Immature natural killer cell (primary cell): ENCODE measurements around the gene DLST. TPM values are rescaled to one million over a fixed set of nuclear protein-coding genes. Genes with fewer than 3 reads are reported as not detected.

Experiments used
- DNase-seq, 3 donors: peaks; one replicate each; pipeline ENCODE4 v3.0.0; 2022; ENCODE audit warnings: mixed read lengths in 1 of 3
- H3K27ac Mint-ChIP-seq, 6 donors: one replicate each; pipeline ENCODE4 v1.8.0; 2020; ENCODE audit warnings: mixed read lengths in 6 of 6, mild to moderate bottlenecking in 5 of 6, inconsistent platforms in 4 of 6, moderate library complexity in 3 of 6
- H3K27me3 Mint-ChIP-seq, 3 donors: one replicate each; pipeline ENCODE4 v1.8.0; 2020 to 2021; ENCODE audit warnings: low read depth in 3 of 3, mild to moderate bottlenecking in 3 of 3, mixed read lengths in 3 of 3, moderate library complexity in 3 of 3, inconsistent platforms in 1 of 3
- H3K36me3 Mint-ChIP-seq, 3 donors: one replicate each; pipeline ENCODE4 v1.8.0; 2020; ENCODE audit warnings: mixed read lengths in 3 of 3, inconsistent platforms in 2 of 3, mild to moderate bottlenecking in 2 of 3
- H3K4me1 Mint-ChIP-seq, 2 donors: one replicate each; pipeline ENCODE4 v1.8.0; 2020; ENCODE audit warnings: inconsistent platforms in 2 of 2, mild to moderate bottlenecking in 2 of 2, mixed read lengths in 2 of 2, moderate library complexity in 1 of 2
- H3K4me3 Mint-ChIP-seq, 5 donors: one replicate each; pipeline ENCODE4 v1.8.0; 2020; ENCODE audit warnings: mild to moderate bottlenecking in 5 of 5, mixed read lengths in 5 of 5, inconsistent platforms in 3 of 5, moderate library complexity in 3 of 5
- H3K9me3 Mint-ChIP-seq, 6 donors: one replicate each; pipeline ENCODE4 v1.8.0; 2020; ENCODE audit warnings: mild to moderate bottlenecking in 6 of 6, mixed read lengths in 6 of 6, inconsistent platforms in 4 of 6, moderate library complexity in 3 of 6
- polyA plus RNA-seq, 3 donors: library from polyadenylated mRNA; unstranded; fragments of 300-500 nt; fragmentation: Illumina TruSeq; gene quantifications; one replicate each; pipeline ENCODE4 v1.2.3, GENCODE V29; 2021

The DLST gene
- polyA plus RNA-seq, 3 donors from 2014 or later = 7.7 to 13.1 (median 9.0) TPM

- H3K4me3 Mint-ChIP-seq = no peak overlapping the region
- peak overlapping the region in 1 of 6 donors; percentile 4 for H3K27ac Mint-ChIP-seq
- H3K9me3 Mint-ChIP-seq = no peaks in the 10 kb centered on the region
- peaks cover 6 to 12% of the 10 kb centered on the region in 2 donors for H3K4me1 Mint-ChIP-seq
- H3K27me3 Mint-ChIP-seq = peaks cover 0 to 1% (median 0%) of the 10 kb centered on the region in 3 donors
- DNase-seq = no peak
- H3K36me3 Mint-ChIP-seq = no peaks in the 10 kb centered on the region
These were observed 28.8 kb downstream of the DLST start for GRCh38 chr14:74910556-74910955.

- Mint-ChIP-seq H3K27ac (no peak overlapping the region), H3K9me3 (no peaks in the 10 kb centered on the region), H3K4me1 (peaks cover 4 to 8% of the 10 kb centered on the region in 2 donors), H3K27me3 (peaks cover 0 to 1% (median 0%) of the 10 kb centered on the region in 3 donors), H3K36me3 (no peaks in the 10 kb centered on the region), H3K4me3 (no peak overlapping the region)
- DNase-seq = no peak
These were observed 29.5 kb downstream of the DLST start for GRCh38 chr14:74911221-74911620.

- H3K4me1 Mint-ChIP-seq = peaks cover 4 to 8% of the 10 kb centered on the region in 2 donors
- DNase-seq = no peak
- no peak overlapping the region for H3K4me3 Mint-ChIP-seq
- H3K27ac Mint-ChIP-seq = no peak overlapping the region
- no peaks in the 10 kb centered on the region for H3K9me3 Mint-ChIP-seq
- peaks cover 0 to 1% (median 0%) of the 10 kb centered on the region in 3 donors for H3K27me3 Mint-ChIP-seq
- no peaks in the 10 kb centered on the region for H3K36me3 Mint-ChIP-seq
These were observed 30.0 kb downstream of the DLST start for GRCh38 chr14:74911704-74912103.

- H3K27ac Mint-ChIP-seq = no peak overlapping the region
- H3K27me3 Mint-ChIP-seq = peaks cover 0 to 1% (median 0%) of the 10 kb centered on the region in 3 donors
- no peaks in the 10 kb centered on the region for H3K9me3 Mint-ChIP-seq
- no peak overlapping the region for H3K4me3 Mint-ChIP-seq
- no peaks in the 10 kb centered on the region for H3K36me3 Mint-ChIP-seq
- DNase-seq = no peak
- H3K4me1 Mint-ChIP-seq = peaks cover 3 to 6% of the 10 kb centered on the region in 2 donors
These were observed 30.4 kb downstream of the DLST start for GRCh38 chr14:74912111-74912510.

GRCh38 chr14:74912801-74913200 is 31.1 kb downstream of the DLST start:
- Mint-ChIP-seq H3K4me3 (no peak overlapping the region), H3K4me1 (no peaks in the 10 kb centered on the region), H3K36me3 (no peaks in the 10 kb centered on the region), H3K27ac (no peak overlapping the region), H3K27me3 (peaks cover 0 to 1% (median 0%) of the 10 kb centered on the region in 3 donors), H3K9me3 (no peaks in the 10 kb centered on the region)
- DNase-seq = no peak

GRCh38 chr14:74913393-74913910 is 31.7 kb downstream of the DLST start:
- H3K4me1 Mint-ChIP-seq = no peaks in the 10 kb centered on the region
- H3K9me3 Mint-ChIP-seq = no peaks in the 10 kb centered on the region
- no peak overlapping the region for H3K4me3 Mint-ChIP-seq
- no peak for DNase-seq
- H3K36me3 Mint-ChIP-seq = no peaks in the 10 kb centered on the region
- H3K27me3 Mint-ChIP-seq = peaks cover 0 to 1% (median 0%) of the 10 kb centered on the region in 3 donors
- no peak overlapping the region for H3K27ac Mint-ChIP-seq

GRCh38 chr14:74913986-74914573 is 32.4 kb downstream of the DLST start:
- no peaks in the 10 kb centered on the region for H3K4me1 Mint-ChIP-seq
- no peak overlapping the region for H3K4me3 Mint-ChIP-seq
- H3K27me3 Mint-ChIP-seq = peaks cover 0 to 1% (median 0%) of the 10 kb centered on the region in 3 donors
- peak in 2 of 3 donors; percentile 8 to 10 for DNase-seq
- H3K36me3 Mint-ChIP-seq = no peaks in the 10 kb centered on the region
- H3K27ac Mint-ChIP-seq = no peak overlapping the region
- H3K9me3 Mint-ChIP-seq = no peaks in the 10 kb centered on the region

- H3K27me3 Mint-ChIP-seq = no peaks in the 10 kb centered on the region
- no peak for DNase-seq
- peaks cover 0 to 3% (median 0%) of the 10 kb centered on the region in 6 donors for H3K9me3 Mint-ChIP-seq
- no peaks in the 10 kb centered on the region for H3K4me1 Mint-ChIP-seq
- no peak overlapping the region for H3K4me3 Mint-ChIP-seq
- no peaks in the 10 kb centered on the region for H3K36me3 Mint-ChIP-seq
- H3K27ac Mint-ChIP-seq = no peak overlapping the region
These were observed 33.7 kb downstream of the DLST start for GRCh38 chr14:74915426-74915825.

- Mint-ChIP-seq H3K4me3 (no peak overlapping the region), H3K4me1 (no peaks in the 10 kb centered on the region), H3K27ac (no peak overlapping the region), H3K27me3 (no peaks in the 10 kb centered on the region), H3K36me3 (no peaks in the 10 kb centered on the region), H3K9me3 (peaks cover 0 to 3% (median 0%) of the 10 kb centered on the region in 6 donors)
- no peak for DNase-seq
These were observed 34.1 kb downstream of the DLST start for GRCh38 chr14:74915826-74916225.

GRCh38 chr14:74917178-74917543 is 35.4 kb downstream of the DLST start:
- H3K4me1 Mint-ChIP-seq = no peaks in the 10 kb centered on the region
- H3K27ac Mint-ChIP-seq = no peak overlapping the region
- H3K27me3 Mint-ChIP-seq = no peaks in the 10 kb centered on the region
- peaks cover 0 to 3% (median 0%) of the 10 kb centered on the region in 6 donors for H3K9me3 Mint-ChIP-seq
- no peak overlapping the region for H3K4me3 Mint-ChIP-seq
- DNase-seq = no peak
- H3K36me3 Mint-ChIP-seq = no peaks in the 10 kb centered on the region

GRCh38 chr14:74917646-74918081 is 35.9 kb downstream of the DLST start:
- Mint-ChIP-seq H3K36me3 (no peaks in the 10 kb centered on the region), H3K4me3 (no peak overlapping the region), H3K9me3 (peaks cover 0 to 3% (median 0%) of the 10 kb centered on the region in 6 donors), H3K4me1 (no peaks in the 10 kb centered on the region), H3K27ac (no peak overlapping the region), H3K27me3 (no peaks in the 10 kb centered on the region)
- DNase-seq = no peak

GRCh38 chr14:74918380-74918779 is 36.7 kb downstream of the DLST start:
- Mint-ChIP-seq H3K27me3 (peaks cover 0 to under 1% (median 0%) of the 10 kb centered on the region in 3 donors), H3K36me3 (no peaks in the 10 kb centered on the region), H3K9me3 (peaks cover 0 to 3% (median 0%) of the 10 kb centered on the region in 6 donors), H3K4me3 (no peak overlapping the region), H3K4me1 (peaks cover 0 to 1% of the 10 kb centered on the region in 2 donors), H3K27ac (no peak overlapping the region)
- no peak for DNase-seq

GRCh38 chr14:74919421-74920165 is 37.9 kb downstream of the DLST start:
- DNase-seq = no peak
- H3K36me3 Mint-ChIP-seq = no peaks in the 10 kb centered on the region
- H3K27me3 Mint-ChIP-seq = peaks cover 0 to 6% (median 3%) of the 10 kb centered on the region in 3 donors
- peaks cover 0 to 3% (median 0%) of the 10 kb centered on the region in 6 donors for H3K9me3 Mint-ChIP-seq
- H3K27ac Mint-ChIP-seq = no peak overlapping the region
- peaks cover 0 to 5% of the 10 kb centered on the region in 2 donors for H3K4me1 Mint-ChIP-seq
- H3K4me3 Mint-ChIP-seq = no peak overlapping the region

GRCh38 chr14:74920281-74920680 is 38.6 kb downstream of the DLST start:
- Mint-ChIP-seq H3K9me3 (peaks cover 0 to 3% (median 0%) of the 10 kb centered on the region in 6 donors), H3K27ac (no peak overlapping the region), H3K27me3 (peaks cover 2 to 7% (median 6%) of the 10 kb centered on the region in 3 donors), H3K4me3 (no peak overlapping the region), H3K4me1 (peaks cover 0 to 5% of the 10 kb centered on the region in 2 donors), H3K36me3 (no peaks in the 10 kb centered on the region)
- DNase-seq = no peak
